Esophagus squamous epithelium (tissue), 5 donors: ENCODE data around the gene SEC14L1. TPM values are rescaled to one million over a fixed set of nuclear protein-coding genes. Genes with fewer than 3 reads are reported as not detected.
A peak's percentile ranks its signal among the peaks of the same experiment; 100 is the strongest.

Experiments used
- DNase-seq: peaks from one replicate; lab custom pipeline; 2025; lab: John Stamatoyannopoulos, UW
- H3K27ac ChIP-seq, 4 donors: fragments of 200-600 bp; sonication (generic); one replicate each; pipeline ENCODE4 v1.5.1; 2016 to 2019; ENCODE audit warnings: mild to moderate bottlenecking in 1 of 4
- H3K27me3 ChIP-seq, 4 donors: fragments of 200-600 bp; sonication (generic); 1 replicate in 3 of 4; 2 replicates in 1 of 4; pipeline versions ENCODE4 v1.5.1 to v1.6.0; 2017 to 2021; ENCODE audit warnings: antibody characterized with exemption in 1 of 4
- H3K36me3 ChIP-seq, 3 donors: fragments of 200-600 bp; sonication (generic); one replicate each; pipeline ENCODE4 v1.5.1; 2016 to 2019
- H3K4me1 ChIP-seq, 3 donors: fragments of 200-600 bp; sonication (generic); one replicate each; pipeline ENCODE4 v1.5.1; 2017 to 2019
- H3K4me3 ChIP-seq, 4 donors: fragments of 200-600 bp; sonication (generic); 1 replicate in 3 of 4; 2 replicates in 1 of 4; pipeline ENCODE4 v1.5.1; 2016 to 2019; ENCODE audit warnings: mild to moderate bottlenecking in 2 of 4, moderate library complexity in 1 of 4
- H3K9me3 ChIP-seq, 3 donors: fragments of 200-600 bp; sonication (generic); one replicate each; pipeline ENCODE4 v1.5.1; 2016 to 2019
- POLR2A ChIP-seq, 4 donors: fragments of 450-650 bp; IDR thresholded peaks; one replicate each; pipeline ENCODE4 v1.6.1; 2017; ENCODE audit warnings: antibody characterized with exemption in 4 of 4, mild to moderate bottlenecking in 4 of 4, moderate library complexity in 3 of 4
- WGBS, 2 donors: methylation state at CpG; one replicate each; pipeline ENCODE4 v1.1.5; 2018; 5-methylcytosine and 5-hydroxymethylcytosine counted together
- intact Hi-C: fragments of 100-400 bp; cut with DNase I; formaldehyde crosslinking; loops from one replicate; pipeline ENCODE4 v1.15.0; 2022
- total RNA-seq, 4 donors: library from RNA; depleted of rRNA; stranded (reverse); fragments of >200 nt; gene quantifications; one replicate each; pipeline ENCODE4 v1.1.0, GENCODE V29; 2016
- TF ChIP-seq, protein P1 (sequence below), 6 experiments: fragments of 450-650 bp in 4 of 6; fragments of 200-600 bp in 2 of 6; sonication (generic) in 2 of 6; IDR thresholded peaks; one replicate each; pipeline ENCODE4 v1.5.1; 2016 to 2019; ENCODE audit warnings: antibody characterized with exemption in 6 of 6, mild to moderate bottlenecking in 4 of 6, moderate library complexity in 4 of 6
- donor health status: DM: yes; HTN: yes; CAD: no.

SEC14L1 gene
- total RNA-seq, 4 donors from 2014 or later, result 27.3 to 39.2 (median 32.8) TPM

DNA sequence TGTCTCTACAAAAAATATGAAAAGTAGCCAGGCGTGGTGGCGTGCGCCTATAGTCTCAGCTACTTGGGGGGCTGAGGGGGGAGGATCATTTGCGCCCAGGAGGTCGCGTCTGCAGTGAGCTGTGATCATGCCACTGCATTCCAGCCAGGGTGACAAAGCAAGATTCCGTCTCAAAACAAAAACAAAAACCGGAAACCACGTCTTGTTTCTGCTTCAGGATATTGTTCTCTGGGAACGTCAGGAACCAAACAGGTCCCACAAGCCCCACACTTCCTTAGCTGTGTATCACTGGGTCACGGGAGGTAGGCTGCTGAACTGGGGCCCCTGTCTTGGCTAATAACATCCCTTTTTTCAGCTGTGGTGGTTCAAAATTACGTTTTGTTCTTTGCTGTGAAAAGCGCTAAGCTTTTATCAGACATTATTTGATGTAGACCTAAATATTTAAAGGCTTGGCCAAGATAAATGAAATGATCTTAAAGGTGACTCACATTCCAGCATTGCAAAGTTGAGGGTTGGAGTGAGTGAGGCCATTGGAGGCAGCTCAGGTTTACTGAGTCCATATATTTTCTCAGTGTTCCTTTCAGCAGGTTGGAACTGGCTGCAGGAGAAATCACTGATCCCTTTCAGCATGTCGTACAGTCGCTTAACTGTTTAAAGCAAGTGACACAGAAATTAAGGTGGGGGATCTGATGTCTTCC, 16.4 kb upstream of the SEC14L1 start:
- H3K4me3 ChIP-seq, result no peak overlapping the region
- intact Hi-C loops, result no loop called here
- no peak for TF ChIP-seq POLR2A (IDR thresholded peaks at IDR 0.05)
- TF ChIP-seq, protein P1, sequence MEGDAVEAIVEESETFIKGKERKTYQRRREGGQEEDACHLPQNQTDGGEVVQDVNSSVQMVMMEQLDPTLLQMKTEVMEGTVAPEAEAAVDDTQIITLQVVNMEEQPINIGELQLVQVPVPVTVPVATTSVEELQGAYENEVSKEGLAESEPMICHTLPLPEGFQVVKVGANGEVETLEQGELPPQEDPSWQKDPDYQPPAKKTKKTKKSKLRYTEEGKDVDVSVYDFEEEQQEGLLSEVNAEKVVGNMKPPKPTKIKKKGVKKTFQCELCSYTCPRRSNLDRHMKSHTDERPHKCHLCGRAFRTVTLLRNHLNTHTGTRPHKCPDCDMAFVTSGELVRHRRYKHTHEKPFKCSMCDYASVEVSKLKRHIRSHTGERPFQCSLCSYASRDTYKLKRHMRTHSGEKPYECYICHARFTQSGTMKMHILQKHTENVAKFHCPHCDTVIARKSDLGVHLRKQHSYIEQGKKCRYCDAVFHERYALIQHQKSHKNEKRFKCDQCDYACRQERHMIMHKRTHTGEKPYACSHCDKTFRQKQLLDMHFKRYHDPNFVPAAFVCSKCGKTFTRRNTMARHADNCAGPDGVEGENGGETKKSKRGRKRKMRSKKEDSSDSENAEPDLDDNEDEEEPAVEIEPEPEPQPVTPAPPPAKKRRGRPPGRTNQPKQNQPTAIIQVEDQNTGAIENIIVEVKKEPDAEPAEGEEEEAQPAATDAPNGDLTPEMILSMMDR (IDR thresholded peaks at IDR 0.05), result no peak
- DNase-seq, result no peak
- no peaks in the 10 kb centered on the region for H3K36me3 ChIP-seq
- H3K27ac ChIP-seq, result peak overlapping the region; percentile 75 to 85 (median 76)
- 32 to 49% methylated on average over 14 to 15 of the region's 15 CpGs for WGBS, 2 donors
- no peaks in the 10 kb centered on the region for H3K9me3 ChIP-seq
- H3K4me1 ChIP-seq, result peaks cover 11 to 84% (median 36%) of the 10 kb centered on the region in 3 donors
- no peaks in the 10 kb centered on the region for H3K27me3 ChIP-seq

DNA sequence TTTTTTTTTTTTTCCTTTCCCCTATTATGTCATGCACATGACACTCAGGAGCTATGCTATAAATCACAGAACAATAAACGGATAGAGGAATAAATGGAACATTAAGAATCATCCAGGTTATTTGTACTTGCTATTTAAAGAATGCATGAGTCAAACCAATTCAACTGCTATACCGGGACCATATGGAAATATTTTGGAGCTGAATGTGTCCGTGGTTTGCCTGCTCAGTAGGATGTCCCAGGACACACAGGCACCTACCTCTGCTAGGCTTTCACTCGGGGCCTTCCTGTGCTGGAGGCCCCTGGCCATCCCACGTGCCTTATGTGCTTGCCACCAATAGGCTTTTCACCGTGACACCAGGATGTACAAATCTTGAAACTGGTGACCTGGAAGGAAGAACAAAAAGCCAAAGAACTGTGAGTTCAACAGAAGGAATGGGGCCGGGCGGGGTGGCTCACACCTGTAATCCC, 15.3 kb upstream of the SEC14L1 start:
- Histone ChIP-seq H3K4me3 (no peak overlapping the region), H3K27ac (peak overlapping the region; percentile 66 to 78 (median 75)), H3K27me3 (no peaks in the 10 kb centered on the region), H3K4me1 (peaks cover 11 to 88% (median 39%) of the 10 kb centered on the region in 3 donors), H3K9me3 (no peaks in the 10 kb centered on the region), H3K36me3 (no peaks in the 10 kb centered on the region)
- DNase-seq, result no peak
- no peak for TF ChIP-seq POLR2A (IDR thresholded peaks at IDR 0.05)
- TF ChIP-seq, protein P1 (IDR thresholded peaks at IDR 0.05), result no peak
- 46 to 51% methylated on average over 5 to 6 of the region's 8 CpGs for WGBS, 2 donors
- intact Hi-C loops, result no loop called here

DNA sequence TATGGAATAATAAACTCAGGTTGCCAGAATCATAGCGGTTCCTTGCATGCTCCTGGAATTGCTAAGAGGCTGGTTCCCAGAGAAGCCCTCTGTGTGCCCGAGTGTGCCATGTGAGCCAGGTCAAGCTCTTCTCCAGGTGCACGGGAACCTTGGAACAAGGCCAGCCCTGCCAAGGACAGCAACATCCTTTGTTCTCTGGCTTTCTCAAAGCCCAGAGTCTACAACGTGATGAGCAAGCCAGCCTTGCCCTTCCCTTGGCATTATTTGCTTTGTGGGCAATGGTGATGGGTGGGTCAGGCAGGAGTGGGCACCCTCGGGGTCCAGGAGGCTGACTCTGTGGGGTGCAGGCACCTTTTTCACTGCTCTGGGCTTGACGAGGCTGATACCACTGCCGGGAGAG, 14.2 kb upstream of the SEC14L1 start:
- H3K27me3 ChIP-seq, result no peaks in the 10 kb centered on the region
- H3K4me1 ChIP-seq, result peaks cover 11 to 79% (median 33%) of the 10 kb centered on the region in 3 donors

DNA sequence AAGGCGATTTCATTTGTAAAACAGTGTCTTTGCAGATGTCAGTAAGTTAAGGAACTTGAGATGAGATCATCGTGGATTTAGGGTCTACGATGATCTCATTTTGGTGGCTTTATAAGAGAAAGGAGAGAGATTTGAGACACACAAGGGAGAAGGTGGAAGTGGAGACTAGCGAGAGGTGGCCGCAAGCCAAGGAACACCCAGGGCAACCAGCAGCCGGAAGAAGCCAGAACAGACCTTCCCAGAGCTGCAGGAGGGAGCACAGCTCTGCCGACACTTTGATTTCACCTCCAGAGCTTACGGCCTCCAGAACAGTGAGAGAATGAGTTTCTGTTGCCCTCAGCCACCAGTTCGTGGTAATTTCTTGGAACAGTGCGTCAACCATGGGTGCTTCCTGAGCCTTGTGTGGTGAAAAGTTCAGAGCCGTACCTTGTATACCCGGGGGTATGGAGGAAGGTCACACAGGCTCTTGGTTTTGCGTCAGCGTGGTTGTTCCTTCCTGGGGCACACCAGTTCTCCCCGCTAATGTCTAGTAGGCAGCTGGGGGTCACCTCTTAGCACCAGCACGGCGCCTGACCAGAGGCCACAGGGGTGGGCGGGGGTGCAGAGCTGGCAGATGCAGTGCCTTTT, 12.9 kb upstream of the SEC14L1 start:
- intact Hi-C loops, result no loop called here
- WGBS, 2 donors, result 43 to 66% methylated on average over 17 to 18 of the region's 18 CpGs

More for the DNA sequence above, 14.2 kb upstream of the SEC14L1 start:
- Histone ChIP-seq H3K36me3 (no peaks in the 10 kb centered on the region), H3K9me3 (no peaks in the 10 kb centered on the region), H3K27ac (peak overlapping the region in 3 of 4 donors; percentile 66 to 78 (median 75)), H3K4me3 (no peak overlapping the region)
- TF ChIP-seq, protein P1 (IDR thresholded peaks at IDR 0.05), result no peak
- no peak for TF ChIP-seq POLR2A (IDR thresholded peaks at IDR 0.05)
- no peak for DNase-seq
- intact Hi-C loops, result no loop called here
- 45 to 80% methylated on average over 3 to 7 of the region's 7 CpGs for WGBS, 2 donors

More for the DNA sequence above, 12.9 kb upstream of the SEC14L1 start:
- Histone ChIP-seq H3K27me3 (no peaks in the 10 kb centered on the region), H3K4me3 (peak overlapping the region in 2 of 4 donors; percentile 20 to 42), H3K9me3 (no peaks in the 10 kb centered on the region), H3K4me1 (peaks cover 11 to 82% (median 32%) of the 10 kb centered on the region in 3 donors), H3K27ac (peak overlapping the region; percentile 54 to 89 (median 76)), H3K36me3 (no peaks in the 10 kb centered on the region)
- DNase-seq, result no peak
- peak in 2 of 4 donors; percentile 16 to 61 for TF ChIP-seq POLR2A (IDR thresholded peaks at IDR 0.05)
- TF ChIP-seq, protein P1 (IDR thresholded peaks at IDR 0.05), result no peak
